Adrenal gland (tissue), 12 donors: ENCODE measurements around the gene MOSPD3. TPM values are rescaled to one million over a fixed set of nuclear protein-coding genes. Genes with fewer than 3 reads are reported as not detected.

Source experiments
- DNase-seq, 7 donors: peaks; one replicate each; pipeline ENCODE4 v3.0.0-alpha.2; 2019 to 2020
- H3K27ac ChIP-seq, 5 donors: fragments of 200-600 bp; sonication (generic) in 4 of 5; 1 replicate in 3 of 5; 2 replicates in 2 of 5; pipeline versions ENCODE4 v1.5.1 to v1.8.0; 2016 to 2020; ENCODE audit warnings: mild to moderate bottlenecking in 1 of 5
- H3K27me3 ChIP-seq: fragments of 200-600 bp; 2 replicates; pipeline ENCODE4 v1.8.0; 2021
- H3K36me3 ChIP-seq, 2 donors: fragments of 200-600 bp; replicated peaks in 1 of 2; 1 replicate in 1 of 2; 2 replicates in 1 of 2; pipeline versions ENCODE4 v1.5.1 to v1.8.0; 2018 to 2022
- H3K4me1 ChIP-seq, 2 donors: fragments of 200-600 bp; replicated peaks in 1 of 2; 1 replicate in 1 of 2; 2 replicates in 1 of 2; pipeline versions ENCODE4 v1.5.1 to v1.8.0; 2018 to 2021
- H3K4me3 ChIP-seq, 4 donors: fragments of 200-600 bp; sonication (generic) in 3 of 4; one replicate each; pipeline ENCODE4 v1.5.1; 2016 to 2018
- H3K9me3 ChIP-seq, 3 donors: fragments of 200-600 bp; sonication (generic) in 1 of 3; replicated peaks in 1 of 3; 1 replicate in 2 of 3; 2 replicates in 1 of 3; pipeline versions ENCODE4 v1.5.1 to v1.8.0; 2016 to 2021
- POLR2A ChIP-seq, 2 donors: fragments of 450-650 bp; IDR thresholded peaks; one replicate each; pipeline ENCODE4 v1.6.1; 2017; ENCODE audit warnings: antibody characterized with exemption in 2 of 2, mild to moderate bottlenecking in 2 of 2, moderate library complexity in 1 of 2
- WGBS, 4 donors: extraction: QIAGEN DNeasy Blood & Tissue Kit in 2 of 4; methylation state at CpG; one replicate each; pipeline versions ENCODE4 v1.1.5 to v1.1.7; 2013 to 2017; 5-methylcytosine and 5-hydroxymethylcytosine counted together
- intact Hi-C, 2 donors: fragments of 100-400 bp; cut with DNase I; formaldehyde crosslinking; loops; one replicate each; pipeline versions ENCODE4 v1.14.1 to v1.15.0; 2022 to 2023
- polyA plus RNA-seq, 3 donors: library from polyadenylated mRNA; stranded (reverse); fragments of 200-250 nt in 2 of 3; fragments of 350-450 nt in 1 of 3; fragmentation: Illumina TruSeq in 1 of 3; extraction: RNeasy Lipid Tissue Mini Kit (QIAGEN cat#74804) in 1 of 3; gene quantifications; one replicate each; pipeline ENCODE4 v1.2.3, GENCODE V29; 2013 to 2014
- total RNA-seq, 9 donors: library from RNA; depleted of rRNA in 4 of 9; stranded (reverse); fragments of >200 nt in 4 of 9; fragments of 120-200 nt in 1 of 9; fragmentation: NEBNext Ultra II Directional in 1 of 9; extraction: Animal tissue kit (Norgen Biotek cat#: 25700) in 1 of 9; gene quantifications; one replicate each; pipeline versions ENCODE4 v1.1.0 to v1.2.4, GENCODE V29; 2013 to 2023
- TF ChIP-seq, protein P1 (sequence below), 6 experiments: fragments of 450-650 bp in 4 of 6; fragments of 200-600 bp in 2 of 6; sonication (generic) in 1 of 6; IDR thresholded peaks; 1 replicate in 5 of 6; 2 replicates in 1 of 6; pipeline versions ENCODE4 v1.5.1 to v1.8.0; 2016 to 2021; ENCODE audit warnings: antibody characterized with exemption in 6 of 6, mild to moderate bottlenecking in 2 of 6, moderate library complexity in 1 of 6
- donor health status: healthy with polysubstance abuse.
- donor health status: Bipolar disorder and iron deficiency.
- donor health status: DM: yes; HTN: yes; CAD: no.
- donor health status: DM: no; HTN: no; CAD: no.
- donor health status: DM: no; HTN: no; CAD: no.
- donor health status: DM: yes; HTN: yes; CAD: no.

The MOSPD3 gene
- total and polyA plus RNA-seq, 12 donors = 14.0 to 54.5 (median 34.7) TPM

DNA sequence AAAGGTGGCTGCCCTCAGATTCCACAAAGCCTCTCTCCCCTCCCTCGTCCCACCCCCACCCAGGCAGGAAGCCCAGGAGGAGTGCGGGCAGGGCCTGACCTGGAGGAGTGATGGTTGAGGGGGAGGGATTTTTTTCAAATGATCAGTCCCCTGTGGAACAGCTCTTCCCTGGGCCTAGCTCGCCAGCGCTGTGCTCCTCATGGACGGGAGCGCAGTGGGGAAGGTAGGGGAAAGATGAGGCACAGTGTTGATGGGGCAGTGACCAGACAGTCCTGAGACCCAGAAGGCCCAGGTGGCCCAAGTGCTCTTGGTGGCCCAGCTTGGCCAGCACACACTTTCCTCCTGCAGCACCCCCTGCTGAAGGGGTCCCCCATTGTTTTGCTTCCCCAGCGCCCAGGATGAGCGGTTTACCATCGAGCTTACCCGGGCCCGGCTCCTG lies 47.2 kb upstream of the MOSPD3 start:
- no peak for DNase-seq
- Histone ChIP-seq H3K4me1 (peaks cover 36 to 49% of the 10 kb centered on the region in 2 donors), H3K4me3 (no peak overlapping the region), H3K9me3 (no peaks in the 10 kb centered on the region), H3K27ac (no peak overlapping the region), H3K27me3 (no peaks in the 10 kb centered on the region), H3K36me3 (peaks cover 0 to 48% of the 10 kb centered on the region in 2 donors)
- TF ChIP-seq, protein P1, sequence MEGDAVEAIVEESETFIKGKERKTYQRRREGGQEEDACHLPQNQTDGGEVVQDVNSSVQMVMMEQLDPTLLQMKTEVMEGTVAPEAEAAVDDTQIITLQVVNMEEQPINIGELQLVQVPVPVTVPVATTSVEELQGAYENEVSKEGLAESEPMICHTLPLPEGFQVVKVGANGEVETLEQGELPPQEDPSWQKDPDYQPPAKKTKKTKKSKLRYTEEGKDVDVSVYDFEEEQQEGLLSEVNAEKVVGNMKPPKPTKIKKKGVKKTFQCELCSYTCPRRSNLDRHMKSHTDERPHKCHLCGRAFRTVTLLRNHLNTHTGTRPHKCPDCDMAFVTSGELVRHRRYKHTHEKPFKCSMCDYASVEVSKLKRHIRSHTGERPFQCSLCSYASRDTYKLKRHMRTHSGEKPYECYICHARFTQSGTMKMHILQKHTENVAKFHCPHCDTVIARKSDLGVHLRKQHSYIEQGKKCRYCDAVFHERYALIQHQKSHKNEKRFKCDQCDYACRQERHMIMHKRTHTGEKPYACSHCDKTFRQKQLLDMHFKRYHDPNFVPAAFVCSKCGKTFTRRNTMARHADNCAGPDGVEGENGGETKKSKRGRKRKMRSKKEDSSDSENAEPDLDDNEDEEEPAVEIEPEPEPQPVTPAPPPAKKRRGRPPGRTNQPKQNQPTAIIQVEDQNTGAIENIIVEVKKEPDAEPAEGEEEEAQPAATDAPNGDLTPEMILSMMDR (IDR thresholded peaks at IDR 0.05) = no peak
- no peak for TF ChIP-seq POLR2A (IDR thresholded peaks at IDR 0.05)
- 95 to 98% (median 96%) methylated on average over 8 to 11 of the region's 11 CpGs for WGBS, 4 donors
- intact Hi-C loops = no loop called here

DNA sequence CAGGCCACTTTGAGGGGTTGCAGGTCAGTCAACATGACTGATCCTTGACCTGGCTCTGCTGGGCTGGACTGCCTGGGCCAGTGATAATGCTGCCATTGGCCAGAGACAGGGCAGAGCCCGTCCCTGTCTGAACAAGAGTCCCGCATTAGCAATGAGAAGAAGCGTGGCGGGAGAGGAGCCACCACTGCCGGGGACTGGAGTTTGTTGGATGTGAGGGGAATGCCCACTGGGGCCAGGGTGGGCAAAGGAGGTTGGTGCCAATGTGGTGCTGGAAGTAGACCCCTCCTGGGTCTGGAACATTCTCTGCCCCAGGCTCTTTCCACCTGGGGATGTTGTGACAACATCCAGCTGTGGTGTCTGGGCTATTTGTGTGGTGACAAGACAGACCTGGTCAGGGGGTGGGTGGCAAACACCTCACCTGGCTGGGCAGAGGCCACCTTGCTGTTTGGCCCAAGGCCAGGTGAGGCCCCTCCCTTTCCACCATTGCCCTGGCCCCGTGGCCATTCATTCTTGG lies 46.3 kb upstream of the MOSPD3 start:
- no peaks in the 10 kb centered on the region for H3K27me3 ChIP-seq
- H3K4me1 ChIP-seq = peaks cover 40 to 52% of the 10 kb centered on the region in 2 donors
- H3K4me3 ChIP-seq = no peak overlapping the region
- peak overlapping the region in 4 of 5 donors; percentile 27 to 95 (median 74) for H3K27ac ChIP-seq
- 83 to 96% (median 85%) methylated on average over 6 of the region's 6 CpGs for WGBS, 4 donors
- H3K9me3 ChIP-seq = no peaks in the 10 kb centered on the region
- TF ChIP-seq, protein P1 (IDR thresholded peaks at IDR 0.05) = no peak
- TF ChIP-seq POLR2A (IDR thresholded peaks at IDR 0.05) = no peak
- intact Hi-C loops = no loop called here
- H3K36me3 ChIP-seq = peaks cover 0 to 43% of the 10 kb centered on the region in 2 donors
- peak in 1 of 7 donors; percentile 39 for DNase-seq

DNA sequence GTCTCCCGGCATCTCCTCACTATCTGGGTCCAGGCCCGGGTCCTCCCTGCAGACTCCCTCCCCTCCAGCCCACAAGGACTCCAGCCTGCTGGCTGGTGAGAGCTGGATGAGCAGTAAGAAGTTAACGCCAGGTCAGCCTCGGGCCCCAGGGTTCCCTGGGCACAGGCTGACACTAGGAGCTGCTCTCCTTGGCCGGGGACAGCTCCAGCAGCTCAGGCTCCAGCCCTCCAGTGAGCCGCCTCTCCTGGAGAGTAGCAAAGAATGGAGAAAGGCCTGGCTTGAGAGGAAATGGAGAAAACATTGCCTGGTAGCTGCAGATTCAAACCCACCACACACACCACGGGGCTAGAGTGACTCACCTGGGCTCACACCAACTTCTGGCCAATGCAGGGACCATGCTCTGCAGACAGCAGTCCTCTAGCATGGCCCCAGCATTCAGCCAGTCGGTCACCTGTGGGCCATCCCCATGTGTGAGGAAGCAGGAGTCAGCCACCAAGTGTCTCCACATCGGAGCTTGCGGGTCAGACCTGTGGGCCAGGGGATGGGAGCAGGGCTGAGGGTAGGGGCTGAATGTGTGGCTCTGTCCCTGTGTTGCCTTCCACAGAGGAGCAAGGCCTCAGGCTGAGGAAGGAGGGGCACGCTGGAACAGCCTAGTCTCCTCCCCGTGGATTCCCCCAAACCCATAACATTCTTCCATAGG lies 45.2 kb upstream of the MOSPD3 start:
- peak overlapping the region; percentile 23 to 95 (median 82) for H3K27ac ChIP-seq
- H3K9me3 ChIP-seq = no peaks in the 10 kb centered on the region
- no peaks in the 10 kb centered on the region for H3K27me3 ChIP-seq
- peak in 5 of 7 donors; percentile 51 to 63 (median 57) for DNase-seq
- 32 to 48% (median 46%) methylated on average over 6 to 12 of the region's 12 CpGs for WGBS, 4 donors
- H3K4me3 ChIP-seq = no peak overlapping the region
- TF ChIP-seq, protein P1 (IDR thresholded peaks at IDR 0.05) = no peak
- TF ChIP-seq POLR2A (IDR thresholded peaks at IDR 0.05) = peak in 1 of 2 donors; percentile 15
- peaks cover 0 to 31% of the 10 kb centered on the region in 2 donors for H3K36me3 ChIP-seq
- H3K4me1 ChIP-seq = peaks cover 40 to 52% of the 10 kb centered on the region in 2 donors
- intact Hi-C loops = no loop called here

DNA sequence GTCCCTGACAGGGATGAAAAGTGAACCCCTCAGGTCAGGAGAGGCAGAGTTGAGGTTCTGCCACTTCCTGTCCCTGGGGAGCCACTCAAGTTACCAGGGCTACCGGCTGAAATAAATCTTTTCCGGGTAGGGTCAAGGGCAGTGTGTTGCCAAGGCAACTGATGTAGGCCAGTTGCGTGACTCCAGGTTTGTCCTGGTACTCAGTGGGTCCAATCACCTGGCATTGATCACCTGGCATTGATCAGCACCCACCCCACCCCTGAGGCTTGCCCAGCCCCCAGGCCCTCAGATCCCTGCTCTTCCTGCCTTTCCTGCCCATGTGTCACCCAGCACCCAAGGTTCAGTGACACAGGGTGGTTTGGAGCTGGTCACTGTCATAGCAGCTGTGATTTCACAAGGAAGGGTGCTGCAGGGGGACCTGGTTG lies 44.6 kb upstream of the MOSPD3 start:
- intact Hi-C loops = no loop called here
- no peaks in the 10 kb centered on the region for H3K9me3 ChIP-seq
- peak overlapping the region; percentile 23 to 95 (median 82) for H3K27ac ChIP-seq
- no peak for TF ChIP-seq POLR2A (IDR thresholded peaks at IDR 0.05)
- TF ChIP-seq, protein P1 (IDR thresholded peaks at IDR 0.05) = no peak
- H3K4me1 ChIP-seq = peaks cover 40 to 52% of the 10 kb centered on the region in 2 donors
- 10 to 24% (median 16%) methylated on average over 1 to 3 of the region's 3 CpGs for WGBS, 4 donors
- H3K4me3 ChIP-seq = no peak overlapping the region
- peaks cover 0 to 26% of the 10 kb centered on the region in 2 donors for H3K36me3 ChIP-seq
- DNase-seq = peak in 6 of 7 donors; percentile 60 to 82 (median 71)
- no peaks in the 10 kb centered on the region for H3K27me3 ChIP-seq
